GM12872 (cell line): Measurements from ENCODE around the gene NELL1.

Source experiments
- CTCF ChIP-seq: IDR thresholded peaks from 3 replicates; pipeline ENCODE4 v1.5.1; 2011; ENCODE audit warnings: low read depth, mild to moderate bottlenecking, low read length, moderate library complexity; ENCODE audit not compliant: insufficient read depth

The NELL1 gene

GRCh38 chr11:21572210-21572609, 902.8 kb downstream of the NELL1 start:
- TF ChIP-seq CTCF, result no peak

GRCh38 chr11:21582791-21583190, 913.4 kb downstream of the NELL1 start:
- TF ChIP-seq CTCF, result no peak

GRCh38 chr11:21588754-21589153, 919.4 kb downstream of the NELL1 start:
- TF ChIP-seq CTCF, result no peak

GRCh38 chr11:21602699-21603098, 933.3 kb downstream of the NELL1 start:
- no peak for TF ChIP-seq CTCF

GRCh38 chr11:21603886-21604285, 934.5 kb downstream of the NELL1 start:
- no peak for TF ChIP-seq CTCF

- TF ChIP-seq CTCF, result no peak
These were observed 935.2 kb downstream of the NELL1 start for GRCh38 chr11:21604564-21604963.

GRCh38 chr11:21612326-21612725, 942.9 kb downstream of the NELL1 start:
- no peak for TF ChIP-seq CTCF

- no peak for TF ChIP-seq CTCF
These were observed 945.6 kb downstream of the NELL1 start for GRCh38 chr11:21614961-21615360.
